BLaER1 (cell line): ENCODE data around the gene PHKA2.
"Not testable (repeated sequence)": the region's sequence is repeated elsewhere in the genome, so short reads cannot be mapped to it uniquely, and the experiment has no call there.

Experiments
- H3K27ac ChIP-seq: shearing (Covaris generic); formaldehyde crosslinking; 2 replicates; pipeline ENCODE4 v1.8.1; 2022
- H3K27me3 ChIP-seq: shearing (Covaris generic); formaldehyde crosslinking; 2 replicates; pipeline ENCODE4 v1.8.1; 2022
- H3K36me3 ChIP-seq: shearing (Covaris generic); formaldehyde crosslinking; 2 replicates; pipeline ENCODE4 v1.8.1; 2022
- H3K4me1 ChIP-seq: shearing (Covaris generic); formaldehyde crosslinking; 2 replicates; pipeline ENCODE4 v1.8.1; 2022
- H3K4me2 ChIP-seq: shearing (Covaris generic); formaldehyde crosslinking; 2 replicates; pipeline ENCODE4 v1.8.1; 2022
- H3K4me3 ChIP-seq: shearing (Covaris generic); formaldehyde crosslinking; 2 replicates; pipeline ENCODE4 v1.8.1; 2022
- H3K9ac ChIP-seq: shearing (Covaris generic); formaldehyde crosslinking; 2 replicates; pipeline ENCODE4 v1.8.1; 2022
- H3K9me3 ChIP-seq: shearing (Covaris generic); formaldehyde crosslinking; 2 replicates; pipeline ENCODE4 v1.8.1; 2022
- H4K20me1 ChIP-seq: shearing (Covaris generic); formaldehyde crosslinking; 2 replicates; pipeline ENCODE4 v1.8.1; 2022
- Cebpa-rat ChIP-seq: shearing (Covaris generic); IDR thresholded peaks from 2 replicates; pipeline ENCODE4 v1.8.1; 2022

PHKA2 gene

GRCh38 chrX:18983666-18984380 is at the start of gene PHKA2:
PHKA2 (minus strand) TSS chrX:18984114; CDS start chrX:18983932, 182 bp downstream.
- Histone ChIP-seq H3K9me3 (peaks cover 7% of the 10 kb centered on the region; the same call in 1 of the 2 replicates), H3K4me1 (peaks cover 35% of the 10 kb centered on the region), H3K36me3 (no peaks in the 10 kb centered on the region), H3K9ac (peak within 1 kb of the TSS; percentile 85), H3K4me2 (peak within 1 kb of the TSS; percentile 78), H3K4me3 (peak within 1 kb of the TSS; percentile 75), H4K20me1 (peaks cover 32% of the 10 kb centered on the region), H3K27ac (peak within 1 kb of the TSS; percentile 90), H3K27me3 (peaks cover 57% of the 10 kb centered on the region)
- no peak for TF ChIP-seq Cebpa-rat

- H3K4me1 ChIP-seq = no peaks in the 10 kb centered on the region
- H3K27me3 ChIP-seq = peaks cover 3% of the 10 kb centered on the region
- no peaks in the 10 kb centered on the region for H3K36me3 ChIP-seq
- no peak overlapping the region for H3K9ac ChIP-seq
- no peak for TF ChIP-seq Cebpa-rat
- no peaks in the 10 kb centered on the region for H3K9me3 ChIP-seq
- H3K27ac ChIP-seq = no peak overlapping the region
- H4K20me1 ChIP-seq = no peaks in the 10 kb centered on the region
- H3K4me2 ChIP-seq = no peak overlapping the region
- H3K4me3 ChIP-seq = no peak overlapping the region
These were observed 46.9 kb upstream of the PHKA2 start for GRCh38 chrX:19030805-19031204.

GRCh38 chrX:19028560-19028959 is 44.6 kb upstream of the PHKA2 start:
- Histone ChIP-seq H3K9me3 (no peaks in the 10 kb centered on the region), H3K4me2 (no peak overlapping the region), H3K4me1 (no peaks in the 10 kb centered on the region), H3K4me3 (no peak overlapping the region), H3K27ac (no peak overlapping the region), H4K20me1 (no peaks in the 10 kb centered on the region), H3K9ac (no peak overlapping the region), H3K36me3 (no peaks in the 10 kb centered on the region), H3K27me3 (peaks cover 17% of the 10 kb centered on the region)
- TF ChIP-seq Cebpa-rat = no peak

- no peak overlapping the region for H3K4me2 ChIP-seq
- no peaks in the 10 kb centered on the region for H3K36me3 ChIP-seq
- no peaks in the 10 kb centered on the region for H4K20me1 ChIP-seq
- H3K9ac ChIP-seq = no peak overlapping the region
- no peaks in the 10 kb centered on the region for H3K9me3 ChIP-seq
- no peak overlapping the region for H3K27ac ChIP-seq
- no peaks in the 10 kb centered on the region for H3K4me1 ChIP-seq
- H3K27me3 ChIP-seq = peaks cover 28% of the 10 kb centered on the region
- no peak for TF ChIP-seq Cebpa-rat
- no peak overlapping the region for H3K4me3 ChIP-seq
These were observed 40.5 kb upstream of the PHKA2 start for GRCh38 chrX:19024366-19024765.

- peaks cover 22% of the 10 kb centered on the region for H3K27me3 ChIP-seq
- no peaks in the 10 kb centered on the region for H3K36me3 ChIP-seq
- no peaks in the 10 kb centered on the region for H3K9me3 ChIP-seq
- H3K9ac ChIP-seq = no peak overlapping the region
- H4K20me1 ChIP-seq = no peaks in the 10 kb centered on the region
- H3K4me1 ChIP-seq = no peaks in the 10 kb centered on the region
- TF ChIP-seq Cebpa-rat = no peak
- H3K4me3 ChIP-seq = no peak overlapping the region
- no peak overlapping the region for H3K27ac ChIP-seq
- no peak overlapping the region for H3K4me2 ChIP-seq
These were observed 36.1 kb upstream of the PHKA2 start for GRCh38 chrX:19019996-19020395.

- H3K27ac ChIP-seq = no peak overlapping the region
- no peaks in the 10 kb centered on the region for H3K36me3 ChIP-seq
- no peak overlapping the region for H3K4me3 ChIP-seq
- H3K4me2 ChIP-seq = no peak overlapping the region
- peaks cover 26% of the 10 kb centered on the region for H3K27me3 ChIP-seq
- no peak overlapping the region for H3K9ac ChIP-seq
- no peaks in the 10 kb centered on the region for H4K20me1 ChIP-seq
- H3K9me3 ChIP-seq = no peaks in the 10 kb centered on the region
- no peaks in the 10 kb centered on the region for H3K4me1 ChIP-seq
- TF ChIP-seq Cebpa-rat = no peak
These were observed 33.4 kb upstream of the PHKA2 start for GRCh38 chrX:19017271-19017670.

- not testable (repeated sequence) for H3K36me3 ChIP-seq, H3K9ac ChIP-seq, H3K4me2 ChIP-seq, H3K4me1 ChIP-seq, H3K4me3 ChIP-seq, H3K27ac ChIP-seq, H4K20me1 ChIP-seq, H3K9me3 ChIP-seq
- peaks cover 26% of the 10 kb centered on the region for H3K27me3 ChIP-seq
These were observed 32.7 kb upstream of the PHKA2 start for GRCh38 chrX:19016614-19017013.

- Histone ChIP-seq H3K4me1 (no peaks in the 10 kb centered on the region), H3K27ac (no peak overlapping the region), H3K9ac (no peak overlapping the region), H3K36me3 (no peaks in the 10 kb centered on the region), H3K9me3 (no peaks in the 10 kb centered on the region), H3K4me3 (no peak overlapping the region), H4K20me1 (no peaks in the 10 kb centered on the region), H3K27me3 (peaks cover 4% of the 10 kb centered on the region; the same call in 1 of the 2 replicates), H3K4me2 (no peak overlapping the region)
- no peak for TF ChIP-seq Cebpa-rat
These were observed 24.0 kb upstream of the PHKA2 start for GRCh38 chrX:19007868-19008267.

GRCh38 chrX:19007011-19007410 is 23.1 kb upstream of the PHKA2 start:
- Histone ChIP-seq H3K9me3 (no peaks in the 10 kb centered on the region), H3K4me2 (no peak overlapping the region), H3K9ac (no peak overlapping the region), H3K4me3 (no peak overlapping the region), H4K20me1 (no peaks in the 10 kb centered on the region), H3K27ac (no peak overlapping the region), H3K27me3 (peaks cover 5% of the 10 kb centered on the region; the same call in 1 of the 2 replicates), H3K36me3 (no peaks in the 10 kb centered on the region), H3K4me1 (no peaks in the 10 kb centered on the region)
- no peak for TF ChIP-seq Cebpa-rat

- no peak for TF ChIP-seq Cebpa-rat
- Histone ChIP-seq H3K36me3 (no peaks in the 10 kb centered on the region), H3K4me1 (no peaks in the 10 kb centered on the region), H3K9me3 (no peaks in the 10 kb centered on the region), H3K27me3 (peaks cover 11% of the 10 kb centered on the region; the same call in 1 of the 2 replicates), H3K9ac (no peak overlapping the region), H3K4me2 (no peak overlapping the region), H4K20me1 (no peaks in the 10 kb centered on the region), H3K4me3 (no peak overlapping the region), H3K27ac (no peak overlapping the region)
These were observed 22.0 kb upstream of the PHKA2 start for GRCh38 chrX:19005909-19006308.
